WTC11 (cell line): ENCODE results near the gene MPC1. TPM values are rescaled to one million over a fixed set of nuclear protein-coding genes. Genes with fewer than 3 reads are reported as not detected.

Experiments used
- ATAC-seq: fragments of 200-7000 bp; cut with Tn5 transposase; 2 replicates; pipeline ENCODE4 v1.10.0; 2021; ENCODE audit warnings: mild to moderate bottlenecking, moderate library complexity
- CTCF ChIA-PET: fragments of 300-600 bp; sonication (Branson Sonifier 250); formaldehyde crosslinking; loops from one replicate; lab custom pipeline; 2021; ENCODE audit warnings: antibody characterized with exemption; lab: Charles Lee
- POLR2A ChIA-PET: fragments of 350-600 bp; sonication (Branson Sonifier 250); formaldehyde crosslinking; loops from one replicate; lab custom pipeline; 2021; ENCODE audit warnings: antibody characterized with exemption; lab: Charles Lee
- DNase-seq: peaks from one replicate; pipeline ENCODE4 v3.0.0; 2021; ENCODE audit warnings: low spot score
- H3K27ac Mint-ChIP-seq: 2 replicates; pipeline ENCODE4 v1.8.0; 2021; ENCODE audit warnings: mixed read lengths
- H3K27me3 Mint-ChIP-seq: 2 replicates; pipeline ENCODE4 v1.8.0; 2021; ENCODE audit warnings: low read depth, mild to moderate bottlenecking, moderate library complexity, mixed read lengths
- H3K36me3 Mint-ChIP-seq: 2 replicates; pipeline ENCODE4 v1.8.0; 2021; ENCODE audit warnings: mixed read lengths
- H3K4me1 Mint-ChIP-seq: 2 replicates; pipeline ENCODE4 v1.8.0; 2022; ENCODE audit warnings: mixed read lengths
- H3K4me3 Mint-ChIP-seq: 2 replicates; pipeline ENCODE4 v1.8.0; 2021; ENCODE audit warnings: mild to moderate bottlenecking, moderate library complexity, mixed read lengths
- H3K9me3 Mint-ChIP-seq: 2 replicates; pipeline ENCODE4 v1.8.0; 2021; ENCODE audit warnings: mixed read lengths
- AFF4 ChIP-seq: sonication (generic); formaldehyde crosslinking; IDR thresholded peaks from 2 replicates; pipeline ENCODE4 v1.8.1; 2023; ENCODE audit warnings: mild to moderate bottlenecking, missing genetic modification reagents, borderline replicate concordance
- AR ChIP-seq: fragments of 250-450 bp; sonication (Bioruptor Pico); IDR thresholded peaks from 2 replicates; pipeline ENCODE4 v1.9.0; 2021; ENCODE audit warnings: mild to moderate bottlenecking
- CREB1 ChIP-seq: sonication (generic); formaldehyde crosslinking; IDR thresholded peaks from 2 replicates; pipeline ENCODE4 v1.8.0; 2023; ENCODE audit warnings: mild to moderate bottlenecking, missing genetic modification reagents
- CTCF ChIP-seq: fragments of 200-600 bp; IDR thresholded peaks from 2 replicates; pipeline ENCODE4 v1.8.0; 2022; ENCODE audit warnings: antibody characterized with exemption
- ERG ChIP-seq: fragments of 250-450 bp; sonication (Bioruptor Pico); IDR thresholded peaks from 2 replicates; pipeline ENCODE4 v1.8.0; 2021; ENCODE audit warnings: mild to moderate bottlenecking
- ESRRA ChIP-seq: sonication (generic); formaldehyde crosslinking; IDR thresholded peaks from 2 replicates; pipeline ENCODE4 v1.8.1; 2022; ENCODE audit warnings: mild to moderate bottlenecking, missing genetic modification reagents, borderline replicate concordance
- ETV6 ChIP-seq: sonication (generic); formaldehyde crosslinking; IDR thresholded peaks from 2 replicates; pipeline ENCODE4 v1.8.1; 2022; ENCODE audit warnings: mild to moderate bottlenecking, missing genetic modification reagents
- FOXK1 ChIP-seq: sonication (generic); formaldehyde crosslinking; IDR thresholded peaks from 2 replicates; pipeline ENCODE4 v1.8.0; 2022; ENCODE audit warnings: mild to moderate bottlenecking, moderate library complexity, missing genetic modification reagents
- FOXP1 ChIP-seq: sonication (generic); formaldehyde crosslinking; IDR thresholded peaks from 2 replicates; pipeline ENCODE4 v1.8.0; 2022; ENCODE audit warnings: missing genetic modification reagents, mild to moderate bottlenecking, moderate library complexity, borderline replicate concordance
- GRHL2 ChIP-seq: fragments of 250-450 bp; sonication (Bioruptor Pico); IDR thresholded peaks from 2 replicates; pipeline ENCODE4 v1.8.0; 2022; ENCODE audit warnings: mild to moderate bottlenecking, moderate library complexity; ENCODE audit not compliant: insufficient replicate concordance, severe bottlenecking
- GTF2I ChIP-seq: fragments of 250-450 bp; sonication (Bioruptor Pico); conservative IDR thresholded peaks from 2 replicates; pipeline ENCODE4 v1.4.0; 2021; ENCODE audit warnings: mild to moderate bottlenecking
- JAZF1 ChIP-seq: fragments of 250-450 bp; sonication (Bioruptor Pico); IDR thresholded peaks from 2 replicates; pipeline ENCODE4 v1.9.0; 2021; ENCODE audit warnings: moderate library complexity, mild to moderate bottlenecking, inconsistent platforms
- NR1H2 ChIP-seq: sonication (generic); formaldehyde crosslinking; IDR thresholded peaks from 2 replicates; pipeline ENCODE4 v1.9.0; 2021; ENCODE audit warnings: mild to moderate bottlenecking, moderate library complexity, missing genetic modification reagents
- NR3C1 ChIP-seq: sonication (generic); formaldehyde crosslinking; conservative IDR thresholded peaks from 2 replicates; pipeline ENCODE4 v1.8.1; 2023; ENCODE audit warnings: low read depth, mild to moderate bottlenecking, missing genetic modification reagents
- PRRX2 ChIP-seq: fragments of 250-450 bp; sonication (Bioruptor Pico); IDR thresholded peaks from 2 replicates; pipeline ENCODE4 v1.8.0; 2021; ENCODE audit warnings: mild to moderate bottlenecking
- TEAD4 ChIP-seq: sonication (generic); formaldehyde crosslinking; IDR thresholded peaks from 2 replicates; pipeline ENCODE4 v1.8.0; 2022; ENCODE audit warnings: mild to moderate bottlenecking, missing genetic modification reagents
- ZBTB21 ChIP-seq: sonication (generic); formaldehyde crosslinking; IDR thresholded peaks from 2 replicates; pipeline ENCODE4 v1.8.1; 2023; ENCODE audit warnings: mild to moderate bottlenecking, missing genetic modification reagents, borderline replicate concordance
- ZNF138 ChIP-seq: sonication (generic); formaldehyde crosslinking; conservative IDR thresholded peaks from 2 replicates; pipeline ENCODE4 v1.8.1; 2022; ENCODE audit warnings: mild to moderate bottlenecking, moderate library complexity, missing genetic modification reagents
- ZNF512 ChIP-seq: sonication (generic); formaldehyde crosslinking; IDR thresholded peaks from 2 replicates; pipeline ENCODE4 v1.8.1; 2022; ENCODE audit warnings: missing genetic modification reagents, borderline replicate concordance
- ZSCAN18 ChIP-seq: fragments of 250-450 bp; sonication (Bioruptor Pico); IDR thresholded peaks from 2 replicates; pipeline ENCODE4 v2.1.2; 2022; ENCODE audit warnings: mild to moderate bottlenecking, moderate library complexity
- total RNA-seq: library from RNA; stranded (reverse); gene quantifications from 3 replicates; pipeline ENCODE4 v1.2.3, GENCODE V29; 2021

The MPC1 gene
- total RNA-seq, 1 experiment from 2014 or later = 10.7 TPM

GRCh38 chr6:166419286-166419685 is 36.5 kb upstream of the MPC1 start:
- peaks cover 16% of the 10 kb centered on the region for H3K9me3 Mint-ChIP-seq
- no peaks in the 10 kb centered on the region for H3K27me3 Mint-ChIP-seq

More at GRCh38 chr6:166419286-166419685, 36.5 kb upstream of the MPC1 start:
- TF ChIP-seq ETV6 (CRISPR knock-in tag) (no peak), ERG (no peak), CTCF (no peak), NR1H2 (CRISPR knock-in tag) (no peak), PRRX2 (no peak), TEAD4 (CRISPR knock-in tag) (no peak), ZBTB21 (CRISPR knock-in tag) (no peak), FOXK1 (CRISPR knock-in tag) (no peak), ZSCAN18 (no peak), FOXP1 (CRISPR knock-in tag) (no peak), JAZF1 (CRISPR knock-in tag) (no peak), GTF2I (CRISPR knock-in tag) (no peak), ZNF138 (CRISPR knock-in tag) (no peak), ESRRA (CRISPR knock-in tag) (no peak), AFF4 (CRISPR knock-in tag) (no peak), GRHL2 (CRISPR knock-in tag) (no peak), CREB1 (CRISPR knock-in tag) (no peak), AR (no peak), NR3C1 (CRISPR knock-in tag) (no peak), ZNF512 (CRISPR knock-in tag) (no peak)
- Mint-ChIP-seq H3K4me3 (no peak overlapping the region), H3K4me1 (peaks cover 6% of the 10 kb centered on the region; the same call in 1 of the 2 replicates), H3K36me3 (peaks cover 50% of the 10 kb centered on the region), H3K27ac (no peak overlapping the region)
- DNase-seq (no peak), ATAC-seq (no peak)
- CTCF ChIA-PET = no interaction called here
- POLR2A ChIA-PET = no interaction called here
